ENCODE measurements around the gene CENPP.

The CENPP gene

DNA sequence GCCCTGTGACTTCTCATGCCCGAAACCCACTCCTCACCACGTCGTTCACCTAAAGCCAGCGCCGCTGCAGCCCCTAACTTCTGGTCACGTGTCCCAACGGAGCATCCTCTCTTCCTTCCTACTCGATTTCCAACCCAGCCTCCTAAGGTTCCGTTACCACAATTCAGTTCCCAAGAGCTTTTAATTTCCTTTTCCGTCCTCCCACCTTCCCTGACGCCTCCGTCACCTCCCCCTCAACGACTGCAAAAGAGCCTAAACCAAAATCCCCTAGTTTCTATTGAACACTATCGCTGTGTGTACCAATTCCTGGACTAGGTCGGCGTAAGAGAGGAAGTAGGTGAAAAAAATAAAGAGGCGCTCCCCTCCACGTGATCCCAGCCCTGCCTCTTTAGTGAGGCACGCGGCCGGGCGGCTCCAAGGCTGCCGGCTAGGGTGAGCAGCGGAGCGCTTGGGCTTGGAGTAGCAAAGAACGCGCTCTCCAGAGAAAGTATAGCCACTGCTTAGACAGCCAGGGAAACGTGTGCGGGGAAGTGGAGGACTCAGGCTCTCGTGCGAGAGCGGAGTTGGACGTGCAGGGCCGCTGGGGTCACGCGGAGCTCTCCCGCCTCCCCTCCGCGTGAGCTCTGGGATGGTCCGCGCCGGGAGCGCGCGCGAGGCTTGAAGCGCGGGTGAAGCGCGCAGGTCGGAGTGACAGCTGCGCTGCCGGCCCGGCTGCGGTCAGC is at the start of gene CENPP, which contains the start of gene NOL8:
TSS of gene CENPP (plus strand) at position 685 of the 722 bp plus-strand sequence.
TSS of gene NOL8 (minus strand) at position 82 of the 722 bp plus-strand sequence. CDS start 1,189 bp downstream, outside the sequence.
- DNase-seq (ENCODE audit: low spot score) = peak; percentile 91

GRCh38 chr9:92276331-92277032 is 49.3 kb upstream of the CENPP start:
- DNase-seq (ENCODE audit: low spot score) = peak; percentile 68

- no peak for DNase-seq (ENCODE audit: low spot score)
Measured at GRCh38 chr9:92278110-92278509, 47.6 kb upstream of the CENPP start.

DNA sequence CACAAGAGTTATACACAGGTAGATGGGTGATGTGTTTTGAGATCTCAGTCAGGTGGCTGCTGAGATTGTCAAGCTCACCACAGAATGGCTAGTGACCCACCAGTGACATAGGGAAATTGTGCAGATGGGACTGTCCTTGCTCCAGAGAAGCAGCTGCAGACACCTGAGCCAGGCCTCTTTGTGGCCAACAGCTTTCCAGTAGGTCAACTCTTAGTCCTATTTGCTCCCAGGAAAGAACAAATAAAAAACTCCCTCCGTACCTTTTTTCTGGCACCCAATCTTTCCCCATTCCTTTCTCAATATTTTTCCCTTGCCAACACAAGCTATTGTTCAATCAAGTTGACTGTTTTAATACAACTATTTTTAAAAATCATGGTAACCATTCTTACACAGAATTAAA is 46.5 kb upstream of the CENPP start:
- DNase-seq (ENCODE audit: low spot score) = no peak

GRCh38 chr9:92289708-92290390 is 35.9 kb upstream of the CENPP start:
- no peak for DNase-seq (ENCODE audit: low spot score)

- DNase-seq (ENCODE audit: low spot score) = no peak
Measured at GRCh38 chr9:92290785-92291429, 34.8 kb upstream of the CENPP start.

DNA sequence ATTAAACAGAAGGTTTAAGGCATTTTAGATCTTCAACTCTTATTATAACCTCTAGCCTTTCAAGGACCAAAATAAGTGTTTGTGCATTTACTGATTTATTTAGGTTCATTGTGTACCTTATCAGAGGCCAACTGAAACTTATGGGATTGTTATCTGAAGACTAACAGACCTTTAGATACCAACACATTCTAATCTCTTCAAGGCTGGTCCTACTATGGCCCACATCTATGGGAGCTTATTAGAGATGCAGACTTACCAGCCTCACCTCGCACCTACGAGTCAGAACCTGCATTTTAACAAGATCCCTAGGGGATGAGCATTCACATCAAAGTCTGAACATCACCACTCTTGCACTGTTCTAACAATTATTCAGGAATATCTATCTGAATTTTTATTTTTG is 34.2 kb upstream of the CENPP start:
- DNase-seq (ENCODE audit: low spot score) = no peak

GRCh38 chr9:92292338-92293074 is 33.2 kb upstream of the CENPP start:
- DNase-seq (ENCODE audit: low spot score) = peak; percentile 36

- DNase-seq (ENCODE audit: low spot score) = no peak
Measured at GRCh38 chr9:92293075-92293354, 32.7 kb upstream of the CENPP start.

GRCh38 chr9:92293452-92294296 is 32.1 kb upstream of the CENPP start, which contains the start of gene IARS1:
TSS of gene IARS1 (minus strand) at chr9:92293697. CDS start at chr9:92289419, 4,278 bp downstream.
- peak; percentile 97 for DNase-seq (ENCODE audit: low spot score)

DNA sequence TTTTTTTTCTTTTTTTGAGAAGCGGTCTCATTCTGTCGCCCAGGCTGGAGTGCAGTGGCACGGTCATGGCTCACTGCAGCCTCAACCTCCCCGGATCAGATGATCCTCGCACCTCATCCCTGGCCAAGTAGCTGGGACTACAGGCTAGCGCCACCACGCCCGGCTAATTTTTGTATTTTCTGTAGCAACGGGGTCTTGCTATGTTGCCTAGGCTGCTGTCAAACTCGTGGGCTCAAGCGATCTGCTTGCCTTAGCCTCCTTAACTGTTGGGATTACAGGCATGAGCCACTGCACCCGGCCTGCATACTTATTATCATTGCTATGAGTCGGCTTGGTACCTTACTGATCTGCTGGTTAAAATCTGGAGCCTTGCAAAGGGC is 31.5 kb upstream of the CENPP start:
- DNase-seq (ENCODE audit: low spot score) = peak; percentile 55

- no peak for DNase-seq (ENCODE audit: low spot score)
Measured at GRCh38 chr9:92295240-92295790, 30.4 kb upstream of the CENPP start.

DNA sequence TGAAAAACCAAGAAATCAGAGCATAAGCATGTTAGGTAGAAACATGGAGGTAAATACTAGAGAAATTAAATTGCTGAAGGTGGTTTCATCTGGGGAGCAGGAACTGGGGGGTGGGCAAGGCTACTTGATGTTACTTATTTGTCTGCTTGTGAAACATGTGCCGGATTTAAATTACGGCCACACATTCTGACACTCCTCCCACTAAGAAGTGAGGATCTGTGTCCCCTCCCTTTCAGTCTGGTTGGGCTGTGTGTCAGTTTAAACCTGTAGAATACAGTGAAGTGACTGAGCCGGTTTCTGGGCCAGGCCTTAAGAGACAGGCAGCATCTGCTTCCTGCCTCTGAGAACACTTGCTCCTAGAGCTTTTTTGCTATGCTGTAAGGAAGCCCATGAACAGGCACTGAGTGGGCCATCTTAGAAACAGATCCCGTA is 29.9 kb upstream of the CENPP start:
- no peak for DNase-seq (ENCODE audit: low spot score)

- DNase-seq (ENCODE audit: low spot score) = no peak
Measured at GRCh38 chr9:92297611-92298010, 28.1 kb upstream of the CENPP start.

DNA sequence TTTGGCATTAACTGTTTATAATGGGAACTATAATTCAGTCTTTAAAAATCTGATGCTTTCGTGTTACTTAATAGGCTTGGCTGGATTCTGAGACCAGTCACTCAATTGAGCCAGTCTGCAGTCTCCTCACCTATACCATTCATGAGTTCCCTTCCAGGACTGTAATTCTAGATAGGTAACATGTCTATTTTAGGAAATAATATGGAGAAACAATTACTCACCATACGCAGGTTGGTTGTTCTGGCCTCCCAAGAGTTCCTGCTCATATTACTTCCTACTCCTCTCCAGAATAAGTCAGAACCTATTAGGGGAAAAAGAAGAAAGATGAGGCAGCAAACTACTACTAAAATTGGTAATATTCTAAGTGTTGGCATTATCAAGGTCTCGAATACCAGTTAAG is 27.7 kb upstream of the CENPP start:
- no peak for DNase-seq (ENCODE audit: low spot score)

GRCh38 chr9:92299116-92299515 is 26.6 kb upstream of the CENPP start:
- no peak for DNase-seq (ENCODE audit: low spot score)

DNA sequence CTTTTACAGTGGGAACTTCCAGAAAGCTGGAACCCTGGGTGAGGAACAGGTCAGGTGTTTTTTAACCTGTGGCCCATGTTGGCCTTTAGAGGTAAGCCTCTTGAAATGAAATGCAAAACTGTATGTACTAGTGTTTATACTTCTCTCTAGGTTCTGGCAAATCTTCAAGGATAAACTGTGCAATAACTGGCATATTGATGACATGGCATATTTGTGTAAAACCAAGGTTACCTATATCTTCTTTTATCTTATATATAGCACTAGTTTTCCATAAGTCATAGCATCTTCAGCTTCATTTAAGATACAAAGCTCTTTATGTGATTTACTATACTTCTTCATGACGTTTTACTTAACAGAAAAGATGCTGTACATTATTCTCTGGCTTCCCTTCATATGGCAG is 24.8 kb upstream of the CENPP start:
- no peak for DNase-seq (ENCODE audit: low spot score)

DNA sequence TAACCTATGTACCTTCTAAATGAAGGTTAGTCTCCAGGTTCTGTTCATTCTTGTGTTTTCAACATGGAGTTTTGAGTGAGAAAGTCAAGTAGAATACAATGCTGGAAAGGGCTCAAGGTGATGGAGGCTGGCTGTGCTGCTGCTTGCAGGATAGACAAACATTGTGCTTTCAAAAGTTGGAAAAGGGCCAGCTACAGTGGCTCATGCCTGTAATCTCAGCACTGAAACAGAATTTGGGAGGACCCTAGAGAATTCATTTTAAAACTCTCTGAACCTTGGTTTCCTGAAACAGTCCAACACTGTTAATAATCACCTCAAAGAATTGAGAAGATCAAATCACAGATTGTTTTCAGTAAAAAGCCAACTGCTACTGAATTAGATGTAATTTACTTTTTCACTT is 16.9 kb upstream of the CENPP start:
- DNase-seq (ENCODE audit: low spot score) = no peak

GRCh38 chr9:92310562-92310961 is 15.2 kb upstream of the CENPP start:
- no peak for DNase-seq (ENCODE audit: low spot score)

- no peak for DNase-seq (ENCODE audit: low spot score)
Measured at GRCh38 chr9:92312887-92313623, 12.7 kb upstream of the CENPP start.

Measured in SW480 (cell line).